Nephron (organoid): ENCODE data around the gene TMTC1.

Experiments used
- H3K27ac Mint-ChIP-seq, 3 experiments: 2 replicates each; pipeline ENCODE4 v1.8.0; 2020; ENCODE audit warnings: mixed read lengths in 3 of 3, mild to moderate bottlenecking in 2 of 3, moderate library complexity in 1 of 3
- H3K27me3 Mint-ChIP-seq: 2 replicates; pipeline ENCODE4 v1.8.0; 2021; ENCODE audit warnings: low read depth, mild to moderate bottlenecking, moderate library complexity, mixed read lengths
- H3K36me3 Mint-ChIP-seq: 2 replicates; pipeline ENCODE4 v1.8.0; 2020; ENCODE audit warnings: low read depth, mixed read lengths
- H3K4me1 Mint-ChIP-seq: 2 replicates; pipeline ENCODE4 v1.8.0; 2020; ENCODE audit warnings: mixed read lengths
- H3K4me3 Mint-ChIP-seq, 3 experiments: 2 replicates each; pipeline ENCODE4 v1.8.0; 2020; ENCODE audit warnings: mild to moderate bottlenecking in 3 of 3, mixed read lengths in 3 of 3, moderate library complexity in 2 of 3
- H3K9me3 Mint-ChIP-seq: 2 replicates; pipeline ENCODE4 v1.8.0; 2020; ENCODE audit warnings: mixed read lengths
- CTCF ChIP-seq, 3 experiments: fragments of 200-600 bp; sonication (generic); IDR thresholded peaks; one replicate each; pipeline ENCODE4 v1.5.0; 2021; ENCODE audit warnings: antibody characterized with exemption in 3 of 3; ENCODE audit not compliant: unreplicated experiment in 3 of 3

TMTC1 gene

GRCh38 chr12:29756741-29757390, 26.9 kb downstream of the TMTC1 start:
- H3K4me1 Mint-ChIP-seq: peaks cover 6% of the 10 kb centered on the region
- no peak overlapping the region for H3K27ac Mint-ChIP-seq
- H3K4me3 Mint-ChIP-seq: no peak overlapping the region
- no peak for TF ChIP-seq CTCF (IDR thresholded peaks at IDR 0.05; ENCODE audit: unreplicated experiment in 3 of 3)
- H3K36me3 Mint-ChIP-seq: peaks cover 43% of the 10 kb centered on the region
- H3K9me3 Mint-ChIP-seq: no peaks in the 10 kb centered on the region
- no peaks in the 10 kb centered on the region for H3K27me3 Mint-ChIP-seq

- Mint-ChIP-seq H3K27me3 (no peaks in the 10 kb centered on the region), H3K27ac (no peak overlapping the region), H3K4me3 (no peak overlapping the region), H3K9me3 (no peaks in the 10 kb centered on the region), H3K36me3 (peaks cover 50% of the 10 kb centered on the region), H3K4me1 (peaks cover 6% of the 10 kb centered on the region)
- TF ChIP-seq CTCF (IDR thresholded peaks at IDR 0.05; ENCODE audit: unreplicated experiment in 3 of 3): no peak
These were observed 29.2 kb downstream of the TMTC1 start for GRCh38 chr12:29754235-29755189.

GRCh38 chr12:29752121-29752520, 31.6 kb downstream of the TMTC1 start:
- no peak for TF ChIP-seq CTCF (IDR thresholded peaks at IDR 0.05; ENCODE audit: unreplicated experiment in 3 of 3)
- Mint-ChIP-seq H3K4me1 (peaks cover 6% of the 10 kb centered on the region), H3K27me3 (no peaks in the 10 kb centered on the region), H3K4me3 (no peak overlapping the region), H3K36me3 (peaks cover 38% of the 10 kb centered on the region), H3K27ac (no peak overlapping the region), H3K9me3 (no peaks in the 10 kb centered on the region)

GRCh38 chr12:29751676-29752075, 32.1 kb downstream of the TMTC1 start:
- H3K27me3 Mint-ChIP-seq: no peaks in the 10 kb centered on the region
- H3K36me3 Mint-ChIP-seq: peaks cover 37% of the 10 kb centered on the region
- H3K4me3 Mint-ChIP-seq: no peak overlapping the region
- TF ChIP-seq CTCF (IDR thresholded peaks at IDR 0.05; ENCODE audit: unreplicated experiment in 3 of 3): no peak
- H3K9me3 Mint-ChIP-seq: no peaks in the 10 kb centered on the region
- H3K27ac Mint-ChIP-seq: no peak overlapping the region
- peaks cover 6% of the 10 kb centered on the region for H3K4me1 Mint-ChIP-seq

- Mint-ChIP-seq H3K4me3 (no peak overlapping the region), H3K27me3 (no peaks in the 10 kb centered on the region), H3K9me3 (no peaks in the 10 kb centered on the region), H3K36me3 (peaks cover 37% of the 10 kb centered on the region), H3K27ac (no peak overlapping the region), H3K4me1 (peaks cover 6% of the 10 kb centered on the region)
- no peak for TF ChIP-seq CTCF (IDR thresholded peaks at IDR 0.05; ENCODE audit: unreplicated experiment in 3 of 3)
These were observed 32.9 kb downstream of the TMTC1 start for GRCh38 chr12:29750928-29751220.
